CD4-positive, alpha-beta T cell (primary cell): ENCODE measurements around the gene PTPRN2. TPM values are rescaled to one million over a fixed set of nuclear protein-coding genes. Genes with fewer than 3 reads are reported as not detected.

Source experiments
- ATAC-seq: fragments of 200-7000 bp; cut with Tn5 transposase; one replicate; pipeline ENCODE4 v1.10.0; 2022; ENCODE audit warnings: mild to moderate bottlenecking; ENCODE audit not compliant: poor library complexity
- CTCF ChIA-PET: fragments of 350-600 bp; sonication (Branson Sonifier 250); formaldehyde crosslinking; loops from one replicate; lab custom pipeline; 2021; ENCODE audit warnings: antibody characterized with exemption, inconsistent platforms; lab: Charles Lee
- POLR2A ChIA-PET: fragments of 350-600 bp; sonication (Branson Sonifier 250); formaldehyde crosslinking; loops from one replicate; lab custom pipeline; 2021; ENCODE audit warnings: antibody characterized with exemption, inconsistent platforms; lab: Charles Lee
- DNase-seq, 14 experiments: peaks; one replicate each; pipeline ENCODE4 v3.0.0-alpha.2; 2013 to 2020; ENCODE audit warnings: mixed read lengths in 2 of 14
- H3K27ac ChIP-seq, 2 donors: one replicate each; pipeline versions ENCODE4 v1.5.1 to v1.7.0; 2013; ENCODE audit warnings: low read length in 2 of 2, low read depth in 1 of 2, mild to moderate bottlenecking in 1 of 2
- H3K27me3 ChIP-seq, 2 experiments: 1 replicate in 1 of 2; 2 replicates in 1 of 2; pipeline versions ENCODE4 v1.6.1 to v1.7.0; 2013; ENCODE audit warnings: low read length in 2 of 2, control low read depth in 1 of 2, mild to moderate bottlenecking in 1 of 2, moderate library complexity in 1 of 2; ENCODE audit not compliant: insufficient read depth in 2 of 2, control insufficient read depth in 1 of 2
- H3K36me3 ChIP-seq: one replicate; pipeline ENCODE4 v1.6.1; 2013; ENCODE audit warnings: low read length, control low read depth; ENCODE audit not compliant: insufficient read depth
- H3K4me1 ChIP-seq: one replicate; pipeline ENCODE4 v1.6.1; 2013; ENCODE audit warnings: low read length, control low read depth; ENCODE audit not compliant: insufficient read depth
- H3K4me3 ChIP-seq: one replicate; pipeline ENCODE4 v1.5.1; 2013; ENCODE audit warnings: mild to moderate bottlenecking, low read length, moderate library complexity
- H3K9me3 ChIP-seq, 2 experiments: 1 replicate in 1 of 2; 2 replicates in 1 of 2; pipeline versions ENCODE4 v1.6.1 to v1.7.0; 2013; ENCODE audit warnings: low read length in 2 of 2, mild to moderate bottlenecking in 2 of 2, control low read depth in 1 of 2, moderate library complexity in 1 of 2; ENCODE audit not compliant: control insufficient read depth in 1 of 2, insufficient read depth in 1 of 2
- H3K27ac Mint-ChIP-seq: one replicate; pipeline ENCODE4 v1.8.0; 2020; ENCODE audit warnings: mixed read lengths
- H3K27me3 Mint-ChIP-seq: one replicate; pipeline ENCODE4 v1.8.0; 2021; ENCODE audit warnings: mixed read lengths
- H3K36me3 Mint-ChIP-seq: one replicate; pipeline ENCODE4 v1.8.0; 2021; ENCODE audit warnings: low read depth, mixed read lengths
- H3K4me1 Mint-ChIP-seq: one replicate; pipeline ENCODE4 v1.8.0; 2021; ENCODE audit warnings: low read depth, mixed read lengths
- H3K4me3 Mint-ChIP-seq: one replicate; pipeline ENCODE4 v1.8.0; 2020; ENCODE audit warnings: mild to moderate bottlenecking, mixed read lengths
- H3K9me3 Mint-ChIP-seq: one replicate; pipeline ENCODE4 v1.8.0; 2020; ENCODE audit warnings: mixed read lengths
- intact Hi-C, 2 experiments: fragments of 100-400 bp; cut with DNase I in 1 of 2; cut with micrococcal nuclease in 1 of 2; formaldehyde crosslinking; loops; one replicate each; pipeline versions ENCODE4 v1.15.1 to v1.9.0; 2023 to 2025; cut with DNase I, micrococcal nuclease
- total RNA-seq, 174 experiments: library from RNA in 2 of 174; stranded (reverse) in 2 of 174; gene quantifications; one replicate each; pipeline ENCODE4 v1.2.3 and lab custom pipeline; 2021 to 2026
- TF ChIP-seq, protein P1 (sequence below): fragments of 200-600 bp; IDR thresholded peaks from one replicate; pipeline ENCODE4 v1.8.0; 2022; ENCODE audit warnings: antibody characterized with exemption, mild to moderate bottlenecking

The PTPRN2 gene
- total RNA-seq, 2 experiments from 2014 or later: 0.34 to 0.44 TPM

DNA sequence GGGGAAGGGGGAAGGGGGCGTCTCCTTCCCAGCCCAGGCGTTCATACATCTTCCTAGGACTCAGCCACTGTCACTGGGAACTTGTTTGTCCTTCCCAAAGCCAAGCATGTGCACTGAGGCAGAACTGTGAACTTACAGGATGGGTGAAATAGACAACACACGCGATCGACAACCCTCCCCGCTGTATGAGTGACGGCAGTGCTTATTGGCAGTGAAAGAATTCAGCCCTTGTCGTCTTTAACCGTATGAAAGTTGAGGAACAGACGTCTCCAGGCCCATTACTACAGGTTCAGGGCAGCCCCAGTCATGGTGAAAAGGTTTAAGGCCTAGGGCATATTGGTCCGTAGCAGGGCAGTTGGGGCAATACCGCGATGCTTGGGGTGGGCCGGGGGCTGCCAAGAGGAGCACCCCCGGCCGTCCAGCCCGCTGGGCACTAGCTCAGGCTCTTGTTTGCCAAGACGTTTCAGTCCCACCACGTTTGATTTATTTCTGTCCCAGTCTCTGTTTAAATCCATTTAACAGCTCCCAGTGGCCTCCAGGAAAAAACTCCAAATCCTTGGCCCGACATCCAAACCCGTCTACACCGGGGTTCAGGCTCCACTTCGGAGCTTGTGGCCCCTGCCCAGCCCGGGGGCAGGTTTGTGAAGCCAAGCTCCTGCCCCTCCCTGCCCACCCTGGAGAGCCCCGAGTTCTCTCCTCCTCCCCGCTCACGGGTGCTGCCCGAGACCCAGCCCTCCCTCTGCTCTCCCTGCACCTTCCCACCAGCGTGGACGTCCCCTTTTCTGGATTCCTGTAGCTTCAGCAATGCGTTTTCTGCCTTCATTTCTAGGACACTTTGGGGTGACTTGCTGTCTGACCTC is 1091.0 kb downstream of the PTPRN2 start:
- Histone ChIP-seq H3K36me3 (no peaks in the 10 kb centered on the region), H3K27ac (no peak overlapping the region), H3K27me3 (no peaks in the 10 kb centered on the region), H3K4me3 (no peak overlapping the region), H3K9me3 (peaks cover 0 to 3% of the 10 kb centered on the region in 2 experiments), H3K4me1 (peaks cover 14% of the 10 kb centered on the region)
- DNase-seq (peak in 1 of 14 experiments; percentile 10), ATAC-seq (no peak)
- H3K4me1 Mint-ChIP-seq: peaks cover 24% of the 10 kb centered on the region
- ChIA-PET POLR2A (no interaction called here), CTCF (no interaction called here)
- H3K27ac Mint-ChIP-seq: no peak overlapping the region
- intact Hi-C loops: loop anchor here in 1 of 2 experiments (10.0 kb wide), 1 partner anchor 128 kb away; no protein-coding TSS in a partner anchor
- H3K36me3 Mint-ChIP-seq: no peaks in the 10 kb centered on the region
- no peak overlapping the region for H3K4me3 Mint-ChIP-seq
- TF ChIP-seq, protein P1, sequence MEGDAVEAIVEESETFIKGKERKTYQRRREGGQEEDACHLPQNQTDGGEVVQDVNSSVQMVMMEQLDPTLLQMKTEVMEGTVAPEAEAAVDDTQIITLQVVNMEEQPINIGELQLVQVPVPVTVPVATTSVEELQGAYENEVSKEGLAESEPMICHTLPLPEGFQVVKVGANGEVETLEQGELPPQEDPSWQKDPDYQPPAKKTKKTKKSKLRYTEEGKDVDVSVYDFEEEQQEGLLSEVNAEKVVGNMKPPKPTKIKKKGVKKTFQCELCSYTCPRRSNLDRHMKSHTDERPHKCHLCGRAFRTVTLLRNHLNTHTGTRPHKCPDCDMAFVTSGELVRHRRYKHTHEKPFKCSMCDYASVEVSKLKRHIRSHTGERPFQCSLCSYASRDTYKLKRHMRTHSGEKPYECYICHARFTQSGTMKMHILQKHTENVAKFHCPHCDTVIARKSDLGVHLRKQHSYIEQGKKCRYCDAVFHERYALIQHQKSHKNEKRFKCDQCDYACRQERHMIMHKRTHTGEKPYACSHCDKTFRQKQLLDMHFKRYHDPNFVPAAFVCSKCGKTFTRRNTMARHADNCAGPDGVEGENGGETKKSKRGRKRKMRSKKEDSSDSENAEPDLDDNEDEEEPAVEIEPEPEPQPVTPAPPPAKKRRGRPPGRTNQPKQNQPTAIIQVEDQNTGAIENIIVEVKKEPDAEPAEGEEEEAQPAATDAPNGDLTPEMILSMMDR: no peak
- H3K27me3 Mint-ChIP-seq: no peaks in the 10 kb centered on the region
- H3K9me3 Mint-ChIP-seq: no peaks in the 10 kb centered on the region

- Histone ChIP-seq H3K9me3 (peaks cover 3 to 6% of the 10 kb centered on the region in 2 experiments), H3K27me3 (no peaks in the 10 kb centered on the region), H3K4me1 (peaks cover 8% of the 10 kb centered on the region), H3K4me3 (no peak overlapping the region), H3K36me3 (no peaks in the 10 kb centered on the region), H3K27ac (no peak overlapping the region)
- TF ChIP-seq, protein P1: no peak
- H3K4me3 Mint-ChIP-seq: no peak overlapping the region
- DNase-seq (peak in 3 of 14 experiments; percentile 2 to 70 (median 53)), ATAC-seq (no peak)
- peaks cover 29% of the 10 kb centered on the region for H3K4me1 Mint-ChIP-seq
- no peak overlapping the region for H3K27ac Mint-ChIP-seq
- ChIA-PET CTCF (no interaction called here), POLR2A (no interaction called here)
- H3K27me3 Mint-ChIP-seq: no peaks in the 10 kb centered on the region
- H3K36me3 Mint-ChIP-seq: no peaks in the 10 kb centered on the region
- peaks cover 3% of the 10 kb centered on the region for H3K9me3 Mint-ChIP-seq
- intact Hi-C loops: loop anchor here in 1 of 2 experiments (10.0 kb wide), 1 partner anchor 129 kb away; no protein-coding TSS in a partner anchor
These were observed 1092.0 kb downstream of the PTPRN2 start for GRCh38 chr7:157495594-157495993.

DNA sequence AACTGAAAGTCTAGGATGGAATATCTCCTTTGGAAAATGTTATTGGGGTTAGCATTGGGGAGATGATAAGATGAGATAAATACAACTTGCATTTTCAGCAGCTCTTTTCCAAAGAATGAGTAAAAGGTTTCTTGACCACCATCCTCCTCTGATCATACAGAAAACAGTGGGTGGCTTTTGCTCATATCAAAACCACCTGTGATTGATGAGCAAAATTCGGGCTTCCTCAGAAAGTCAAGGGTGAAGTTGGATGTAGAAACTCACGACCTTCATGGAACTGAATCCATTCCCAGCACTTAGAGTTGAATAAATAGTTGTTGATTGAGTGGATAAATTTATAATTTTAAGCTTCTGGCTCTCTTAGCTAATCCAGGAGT is 1092.5 kb downstream of the PTPRN2 start:
- Histone ChIP-seq H3K4me3 (no peak overlapping the region), H3K4me1 (peaks cover 12% of the 10 kb centered on the region), H3K27ac (no peak overlapping the region), H3K27me3 (no peaks in the 10 kb centered on the region), H3K36me3 (no peaks in the 10 kb centered on the region), H3K9me3 (peaks cover 3 to 6% of the 10 kb centered on the region in 2 experiments)
- peaks cover 3% of the 10 kb centered on the region for H3K9me3 Mint-ChIP-seq
- H3K27ac Mint-ChIP-seq: no peak overlapping the region
- TF ChIP-seq, protein P1: no peak
- intact Hi-C loops: loop anchor here in 1 of 2 experiments (10.0 kb wide), 1 partner anchor 130 kb away; no protein-coding TSS in a partner anchor
- no peaks in the 10 kb centered on the region for H3K27me3 Mint-ChIP-seq
- no peak for DNase-seq
- no peaks in the 10 kb centered on the region for H3K36me3 Mint-ChIP-seq
- POLR2A ChIA-PET: no interaction called here
- no peak overlapping the region for H3K4me3 Mint-ChIP-seq
- peaks cover 33% of the 10 kb centered on the region for H3K4me1 Mint-ChIP-seq
- CTCF ChIA-PET: no interaction called here
- no peak for ATAC-seq
